ENCODE data around the gene DYRK2. TPM values are rescaled to one million over a fixed set of nuclear protein-coding genes. Genes with fewer than 3 reads are reported as not detected.

The DYRK2 gene
- total and polyA plus RNA-seq, 4 donors: 1.2 to 8.8 (median 4.9) TPM

- DNase-seq (ENCODE audit: low spot score): no peak
- no peak overlapping the region for H3K9ac ChIP-seq (ENCODE audit: low read depth in 1 of 2, low read length in 2 of 2)
- no peak overlapping the region for H3K27ac ChIP-seq (ENCODE audit: low read depth in 1 of 2, low read length in 2 of 2)
- H3K27me3 ChIP-seq (ENCODE audit: control insufficient read depth in 4 of 4, insufficient read depth in 4 of 4, low read length in 3 of 4): no peaks in the 10 kb centered on the region
- H3K36me3 ChIP-seq (ENCODE audit: control insufficient read depth in 4 of 4, insufficient read depth in 3 of 4, low read depth in 1 of 4, low read length in 3 of 4): no peaks in the 10 kb centered on the region
- 83% methylated on average over 8 of the region's 8 CpGs for WGBS
- no peaks in the 10 kb centered on the region for H3K9me3 ChIP-seq (ENCODE audit: control insufficient read depth in 4 of 4, low read length in 3 of 4)
- TF ChIP-seq HNF4G (IDR thresholded peaks at IDR 0.05) (no peak), TAF1 (conservative IDR thresholded peaks at IDR 0.05) (no peak), RAD21 (IDR thresholded peaks at IDR 0.05) (no peak), FOXA1 (IDR thresholded peaks at IDR 0.05) (no peak), SP1 (IDR thresholded peaks at IDR 0.05) (no peak), EGR1 (IDR thresholded peaks at IDR 0.05; ENCODE audit: low read depth in 2 of 2) (no peak)
- no peak overlapping the region for H3K4me3 ChIP-seq (ENCODE audit: low read depth in 1 of 3, low read length in 3 of 3)
- H3K4me1 ChIP-seq (ENCODE audit: control insufficient read depth in 4 of 4, insufficient read depth in 4 of 4, low read length in 3 of 4): no peaks in the 10 kb centered on the region
Observed at GRCh38 chr12:67667276-67668073, 18.9 kb downstream of the DYRK2 start.

- Histone ChIP-seq H3K9me3 (ENCODE audit: control insufficient read depth in 4 of 4, low read length in 3 of 4) (no peaks in the 10 kb centered on the region), H3K27ac (ENCODE audit: low read depth in 1 of 2, low read length in 2 of 2) (no peak overlapping the region), H3K36me3 (ENCODE audit: control insufficient read depth in 4 of 4, insufficient read depth in 3 of 4, low read depth in 1 of 4, low read length in 3 of 4) (no peaks in the 10 kb centered on the region), H3K4me1 (ENCODE audit: control insufficient read depth in 4 of 4, insufficient read depth in 4 of 4, low read length in 3 of 4) (no peaks in the 10 kb centered on the region), H3K27me3 (ENCODE audit: control insufficient read depth in 4 of 4, insufficient read depth in 4 of 4, low read length in 3 of 4) (no peaks in the 10 kb centered on the region), H3K9ac (ENCODE audit: low read depth in 1 of 2, low read length in 2 of 2) (no peak overlapping the region), H3K4me3 (ENCODE audit: low read depth in 1 of 3, low read length in 3 of 3) (no peak overlapping the region)
- no peak for DNase-seq (ENCODE audit: low spot score)
- WGBS: 92% methylated on average over 6 of the region's 6 CpGs
- TF ChIP-seq NR2F2 (IDR thresholded peaks at IDR 0.05) (no peak), EGR1 (IDR thresholded peaks at IDR 0.05; ENCODE audit: low read depth in 2 of 2) (no peak), TAF1 (conservative IDR thresholded peaks at IDR 0.05) (no peak), HNF4A (conservative IDR thresholded peaks at IDR 0.05) (no peak), REST (IDR thresholded peaks at IDR 0.05) (no peak), JUND (IDR thresholded peaks at IDR 0.05) (no peak), SP1 (IDR thresholded peaks at IDR 0.05) (no peak), RAD21 (IDR thresholded peaks at IDR 0.05) (no peak), FOXA2 (IDR thresholded peaks at IDR 0.05) (no peak), GABPA (IDR thresholded peaks at IDR 0.05 in 1 of 2, conservative IDR thresholded peaks at IDR 0.05 in 1 of 2) (no peak), RXRA (IDR thresholded peaks at IDR 0.05) (no peak), CTCF (IDR thresholded peaks at IDR 0.05; ENCODE audit: low read depth, low read length, missing input control) (no peak), MAX (IDR thresholded peaks at IDR 0.05) (no peak)
Observed at GRCh38 chr12:67669217-67669933, 20.8 kb downstream of the DYRK2 start.

Measured in liver (tissue), 9 donors.